SK-N-MC (cell line): ENCODE results near the gene PRSS27.

Experiments
- DNase-seq: peaks from one replicate; pipeline ENCODE4 v3.0.0-alpha.2; 2011; ENCODE audit warnings: low read depth, low spot score
- H3K27ac ChIP-seq: fragments of 200-600 bp; sonication (generic); 2 replicates; pipeline ENCODE4 v1.5.1; 2016; ENCODE audit warnings: mixed run types
- H3K36me3 ChIP-seq: fragments of 200-600 bp; sonication (generic); 2 replicates; pipeline ENCODE4 v1.6.1; 2017; ENCODE audit warnings: antibody characterized with exemption, low read length, mixed read lengths; ENCODE audit not compliant: insufficient read depth
- H3K4me3 ChIP-seq: fragments of 200-600 bp; sonication (generic); 2 replicates; pipeline ENCODE4 v1.5.1; 2016
- H3K9ac ChIP-seq: fragments of 200-600 bp; sonication (generic); 2 replicates; pipeline ENCODE4 v1.8.0; 2017; ENCODE audit warnings: mixed run types, mixed read lengths; ENCODE audit not compliant: insufficient read length
- H3K9me3 ChIP-seq: fragments of 200-600 bp; sonication (generic); 2 replicates; pipeline ENCODE4 v1.6.1; 2017; ENCODE audit warnings: low read depth, mild to moderate bottlenecking, antibody characterized with exemption, low read length, moderate library complexity, mixed read lengths
- EZH2 ChIP-seq: fragments of 200-600 bp; sonication (generic); IDR thresholded peaks from one replicate; pipeline ENCODE4 v1.6.1; 2017; ENCODE audit warnings: antibody characterized with exemption
- FOXP2 ChIP-seq: optimal IDR thresholded peaks from 2 replicates; pipeline ENCODE3; 2011; ENCODE audit warnings: mild to moderate bottlenecking, moderate library complexity; ENCODE audit not compliant: insufficient read depth; ENCODE audit errors: extremely low read length, control extremely low read depth
- POLR2AphosphoS5 ChIP-seq: IDR thresholded peaks from 2 replicates; pipeline ENCODE4 v1.6.1; 2012; ENCODE audit warnings: mild to moderate bottlenecking, low read depth, low read length, borderline replicate concordance

PRSS27 gene

DNA sequence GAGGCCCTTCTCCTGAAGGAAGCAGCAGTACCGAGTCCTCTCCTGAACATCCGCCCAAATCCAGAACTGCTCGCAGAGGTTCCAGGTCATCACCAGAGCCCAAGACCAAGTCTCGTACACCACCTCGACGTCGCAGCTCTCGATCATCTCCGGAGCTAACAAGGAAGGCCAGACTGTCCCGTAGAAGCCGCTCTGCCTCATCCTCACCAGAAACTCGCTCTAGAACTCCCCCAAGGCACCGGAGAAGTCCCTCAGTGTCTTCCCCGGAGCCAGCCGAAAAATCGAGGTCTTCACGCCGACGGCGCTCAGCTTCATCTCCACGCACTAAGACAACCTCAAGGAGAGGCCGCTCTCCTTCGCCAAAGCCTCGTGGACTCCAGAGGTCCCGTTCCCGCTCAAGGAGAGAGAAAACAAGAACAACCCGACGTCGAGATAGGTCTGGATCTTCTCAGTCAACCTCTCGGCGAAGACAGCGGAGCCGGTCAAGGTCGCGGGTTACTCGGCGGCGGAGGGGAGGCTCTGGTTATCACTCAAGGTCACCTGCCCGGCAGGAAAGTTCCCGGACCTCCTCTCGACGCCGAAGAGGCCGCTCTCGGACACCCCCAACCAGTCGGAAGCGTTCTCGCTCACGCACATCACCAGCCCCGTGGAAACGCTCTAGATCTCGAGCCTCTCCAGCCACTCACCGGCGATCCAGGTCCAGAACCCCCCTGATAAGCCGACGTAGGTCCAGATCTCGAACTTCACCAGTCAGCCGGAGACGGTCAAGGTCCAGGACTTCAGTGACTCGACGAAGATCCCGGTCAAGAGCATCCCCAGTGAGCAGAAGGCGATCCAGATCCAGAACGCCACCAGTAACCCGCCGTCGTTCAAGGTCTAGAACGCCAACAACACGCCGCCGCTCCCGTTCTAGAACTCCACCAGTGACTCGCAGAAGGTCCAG is 45.7 kb upstream of the PRSS27 start:
- H3K36me3 ChIP-seq, result peaks cover 100% of the 10 kb centered on the region
- H3K4me3 ChIP-seq, result no peak overlapping the region
- H3K27ac ChIP-seq, result no peak overlapping the region
- no peak overlapping the region for H3K9ac ChIP-seq
- DNase-seq, result no peak
- H3K9me3 ChIP-seq, result no peaks in the 10 kb centered on the region
- no peak for TF ChIP-seq POLR2AphosphoS5
- no peak for TF ChIP-seq EZH2

GRCh38 chr16:2764718-2765117 is 44.7 kb upstream of the PRSS27 start:
- DNase-seq, result no peak
- no peak overlapping the region for H3K27ac ChIP-seq
- no peak overlapping the region for H3K9ac ChIP-seq
- H3K9me3 ChIP-seq, result no peaks in the 10 kb centered on the region
- TF ChIP-seq FOXP2, result no peak
- no peak for TF ChIP-seq EZH2
- peaks cover 100% of the 10 kb centered on the region for H3K36me3 ChIP-seq
- H3K4me3 ChIP-seq, result no peak overlapping the region

- TF ChIP-seq EZH2 (no peak), FOXP2 (no peak), POLR2AphosphoS5 (no peak)
- no peak overlapping the region for H3K27ac ChIP-seq
- H3K36me3 ChIP-seq, result peaks cover 100% of the 10 kb centered on the region
Measured at GRCh38 chr16:2763173-2763572, 43.1 kb upstream of the PRSS27 start.

DNA sequence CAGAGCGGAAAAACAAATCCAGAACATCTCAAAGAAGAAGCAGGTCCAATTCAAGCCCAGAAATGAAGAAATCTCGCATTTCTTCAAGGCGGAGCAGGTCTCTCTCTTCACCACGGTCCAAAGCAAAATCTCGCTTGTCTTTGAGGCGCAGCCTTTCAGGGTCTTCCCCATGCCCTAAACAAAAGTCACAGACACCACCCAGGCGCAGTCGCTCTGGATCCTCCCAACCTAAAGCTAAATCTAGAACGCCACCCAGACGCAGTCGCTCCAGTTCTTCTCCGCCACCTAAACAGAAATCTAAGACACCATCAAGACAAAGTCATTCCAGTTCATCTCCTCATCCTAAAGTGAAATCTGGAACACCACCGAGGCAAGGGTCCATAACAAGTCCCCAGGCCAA is 42.7 kb upstream of the PRSS27 start:
- Histone ChIP-seq H3K27ac (no peak overlapping the region), H3K9ac (no peak overlapping the region), H3K36me3 (peaks cover 100% of the 10 kb centered on the region), H3K9me3 (no peaks in the 10 kb centered on the region), H3K4me3 (no peak overlapping the region)
- TF ChIP-seq FOXP2 (no peak), POLR2AphosphoS5 (no peak), EZH2 (no peak)
- no peak for DNase-seq

More at GRCh38 chr16:2763173-2763572, 43.1 kb upstream of the PRSS27 start:
- no peak for DNase-seq
- H3K9ac ChIP-seq, result no peak overlapping the region
- H3K9me3 ChIP-seq, result no peaks in the 10 kb centered on the region
- H3K4me3 ChIP-seq, result no peak overlapping the region

- Histone ChIP-seq H3K27ac (no peak overlapping the region), H3K36me3 (peaks cover 100% of the 10 kb centered on the region), H3K9ac (no peak overlapping the region), H3K4me3 (no peak overlapping the region), H3K9me3 (no peaks in the 10 kb centered on the region)
- TF ChIP-seq EZH2, result no peak
- TF ChIP-seq POLR2AphosphoS5, result no peak
- no peak for TF ChIP-seq FOXP2
- DNase-seq, result no peak
Measured at GRCh38 chr16:2761886-2762583, 42.0 kb upstream of the PRSS27 start.

GRCh38 chr16:2761472-2761871 is 41.4 kb upstream of the PRSS27 start:
- no peaks in the 10 kb centered on the region for H3K9me3 ChIP-seq
- peaks cover 100% of the 10 kb centered on the region for H3K36me3 ChIP-seq
- TF ChIP-seq FOXP2 (no peak), POLR2AphosphoS5 (no peak)
- no peak overlapping the region for H3K9ac ChIP-seq
- no peak overlapping the region for H3K4me3 ChIP-seq
- DNase-seq, result no peak
- H3K27ac ChIP-seq, result no peak overlapping the region

- Histone ChIP-seq H3K4me3 (no peak overlapping the region), H3K27ac (no peak overlapping the region), H3K36me3 (peaks cover 89% of the 10 kb centered on the region), H3K9me3 (no peaks in the 10 kb centered on the region), H3K9ac (no peak overlapping the region)
- TF ChIP-seq POLR2AphosphoS5, result no peak
- TF ChIP-seq EZH2, result no peak
- TF ChIP-seq FOXP2, result no peak
- no peak for DNase-seq
Measured at GRCh38 chr16:2757344-2757743, 37.3 kb upstream of the PRSS27 start.

DNA sequence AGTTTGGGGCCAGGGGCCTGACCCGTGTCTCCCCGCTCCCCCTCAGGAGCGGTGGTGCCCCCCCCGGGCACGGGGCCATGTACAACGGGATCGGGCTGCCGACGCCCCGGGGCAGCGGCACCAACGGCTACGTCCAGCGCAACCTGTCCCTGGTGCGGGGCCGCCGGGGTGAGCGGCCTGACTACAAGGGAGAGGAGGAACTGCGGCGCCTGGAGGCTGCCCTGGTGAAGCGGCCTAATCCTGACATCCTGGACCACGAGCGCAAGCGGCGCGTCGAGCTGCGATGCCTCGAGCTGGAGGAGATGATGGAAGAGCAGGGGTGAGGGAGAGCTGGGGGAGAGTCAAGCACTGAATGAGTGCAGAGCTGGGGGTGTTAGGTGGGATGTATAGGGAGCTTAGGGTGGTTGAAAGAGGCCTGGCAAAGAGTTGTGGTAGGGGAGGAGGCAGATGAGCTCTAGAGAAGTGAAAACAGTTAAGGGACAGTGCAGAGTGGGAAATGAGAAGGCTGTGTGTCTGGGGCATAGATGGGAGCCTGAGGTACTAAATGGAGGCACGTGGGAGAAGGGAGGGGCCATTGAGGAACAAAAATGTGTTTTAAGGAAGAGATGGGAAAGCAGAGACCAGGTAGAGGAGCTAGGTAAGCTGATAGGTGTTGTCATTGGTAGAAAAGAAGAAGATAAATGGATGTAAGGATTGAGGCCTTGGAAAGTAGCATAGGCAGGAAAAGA is 36.4 kb upstream of the PRSS27 start:
- no peak for DNase-seq
- TF ChIP-seq EZH2 (no peak), POLR2AphosphoS5 (no peak), FOXP2 (no peak)
- H3K36me3 ChIP-seq, result peaks cover 80% of the 10 kb centered on the region
- no peak overlapping the region for H3K9ac ChIP-seq
- no peak overlapping the region for H3K27ac ChIP-seq
- no peak overlapping the region for H3K4me3 ChIP-seq
- no peaks in the 10 kb centered on the region for H3K9me3 ChIP-seq
